SK-N-SH (cell line): ENCODE measurements around the gene SCN8A.

ENCODE experiments used
- FOXJ3 ChIP-seq: sonication (generic); formaldehyde crosslinking; IDR thresholded peaks from 2 replicates; pipeline ENCODE4 v1.5.1; 2020; ENCODE audit warnings: mild to moderate bottlenecking, missing genetic modification reagents
- FOXM1 ChIP-seq: IDR thresholded peaks from 2 replicates; pipeline ENCODE4 v1.4.0; 2012; ENCODE audit warnings: low read depth, mild to moderate bottlenecking
- GABPA ChIP-seq: IDR thresholded peaks from 2 replicates; pipeline ENCODE4 v1.4.0; 2012; ENCODE audit warnings: low read depth, mild to moderate bottlenecking
- NFIC ChIP-seq: IDR thresholded peaks from 2 replicates; pipeline ENCODE4 v1.4.0; 2012; ENCODE audit warnings: borderline replicate concordance
- POLR2AphosphoS5 ChIP-seq: IDR thresholded peaks from 2 replicates; pipeline ENCODE4 v1.6.1; 2012; ENCODE audit warnings: low read depth, low read length
- RAD21 ChIP-seq: IDR thresholded peaks from 2 replicates; pipeline ENCODE4 v1.6.1; 2012; ENCODE audit warnings: mild to moderate bottlenecking, low read length
- RFX5 ChIP-seq: IDR thresholded peaks from 2 replicates; pipeline ENCODE4 v1.6.1; 2012; ENCODE audit warnings: mild to moderate bottlenecking, improper control_type of control experiment, low read length
- SIN3A ChIP-seq: IDR thresholded peaks from 2 replicates; pipeline ENCODE4 v1.6.1; 2012; ENCODE audit warnings: low read depth, mild to moderate bottlenecking, low read length, moderate library complexity, borderline replicate concordance
- SMC3 ChIP-seq: IDR thresholded peaks from 2 replicates; pipeline ENCODE4 v1.6.1; 2012; ENCODE audit warnings: low read depth, low read length, improper control_type of control experiment
- TCF12 ChIP-seq: IDR thresholded peaks from 2 replicates; pipeline ENCODE4 v1.4.0; 2012
- YY1 ChIP-seq: IDR thresholded peaks from 2 replicates; pipeline ENCODE4 v1.4.0; 2012; ENCODE audit warnings: low read depth, mild to moderate bottlenecking
- TF ChIP-seq, protein P1 (sequence below): fragments of 200-600 bp; sonication (generic); IDR thresholded peaks from 2 replicates; pipeline ENCODE4 v1.6.1; 2017; ENCODE audit warnings: antibody characterized with exemption, mild to moderate bottlenecking, moderate library complexity
- TF ChIP-seq, protein P2 (sequence below): IDR thresholded peaks from 2 replicates; pipeline ENCODE4; 2012
- TF ChIP-seq, protein P3 (sequence below): fragments of 150-350 bp; IDR thresholded peaks from 2 replicates; pipeline ENCODE4 v1.6.1; 2016; ENCODE audit warnings: mild to moderate bottlenecking, low read depth, low read length

DNA sequence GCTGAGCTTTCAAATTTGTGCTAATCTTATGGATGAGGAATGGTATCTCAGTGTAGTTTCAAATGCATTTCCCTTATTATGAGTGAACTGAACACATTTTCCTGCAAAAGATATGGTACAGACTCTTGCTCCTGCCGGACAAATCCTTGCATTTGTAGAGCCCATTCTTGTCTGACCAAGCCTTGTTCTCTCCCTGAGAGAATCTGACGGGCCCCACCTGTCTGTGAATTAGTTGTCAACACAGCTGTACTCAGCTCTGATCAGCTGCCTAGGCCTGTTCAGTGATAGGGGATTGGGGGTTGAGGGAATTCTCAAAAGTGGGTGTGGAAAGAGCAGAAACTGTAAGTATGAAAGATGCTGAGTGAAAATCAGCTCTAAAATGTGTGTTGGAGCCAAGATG is 42.8 kb upstream of the SCN8A start:
- TF ChIP-seq, protein P1, sequence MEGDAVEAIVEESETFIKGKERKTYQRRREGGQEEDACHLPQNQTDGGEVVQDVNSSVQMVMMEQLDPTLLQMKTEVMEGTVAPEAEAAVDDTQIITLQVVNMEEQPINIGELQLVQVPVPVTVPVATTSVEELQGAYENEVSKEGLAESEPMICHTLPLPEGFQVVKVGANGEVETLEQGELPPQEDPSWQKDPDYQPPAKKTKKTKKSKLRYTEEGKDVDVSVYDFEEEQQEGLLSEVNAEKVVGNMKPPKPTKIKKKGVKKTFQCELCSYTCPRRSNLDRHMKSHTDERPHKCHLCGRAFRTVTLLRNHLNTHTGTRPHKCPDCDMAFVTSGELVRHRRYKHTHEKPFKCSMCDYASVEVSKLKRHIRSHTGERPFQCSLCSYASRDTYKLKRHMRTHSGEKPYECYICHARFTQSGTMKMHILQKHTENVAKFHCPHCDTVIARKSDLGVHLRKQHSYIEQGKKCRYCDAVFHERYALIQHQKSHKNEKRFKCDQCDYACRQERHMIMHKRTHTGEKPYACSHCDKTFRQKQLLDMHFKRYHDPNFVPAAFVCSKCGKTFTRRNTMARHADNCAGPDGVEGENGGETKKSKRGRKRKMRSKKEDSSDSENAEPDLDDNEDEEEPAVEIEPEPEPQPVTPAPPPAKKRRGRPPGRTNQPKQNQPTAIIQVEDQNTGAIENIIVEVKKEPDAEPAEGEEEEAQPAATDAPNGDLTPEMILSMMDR: no peak
- TF ChIP-seq YY1: no peak
- TF ChIP-seq TCF12: no peak
- no peak for TF ChIP-seq GABPA
- no peak for TF ChIP-seq SIN3A
- no peak for TF ChIP-seq NFIC
- no peak for TF ChIP-seq RFX5
- TF ChIP-seq FOXJ3 (CRISPR knock-in tag): no peak
- TF ChIP-seq, protein P2, sequence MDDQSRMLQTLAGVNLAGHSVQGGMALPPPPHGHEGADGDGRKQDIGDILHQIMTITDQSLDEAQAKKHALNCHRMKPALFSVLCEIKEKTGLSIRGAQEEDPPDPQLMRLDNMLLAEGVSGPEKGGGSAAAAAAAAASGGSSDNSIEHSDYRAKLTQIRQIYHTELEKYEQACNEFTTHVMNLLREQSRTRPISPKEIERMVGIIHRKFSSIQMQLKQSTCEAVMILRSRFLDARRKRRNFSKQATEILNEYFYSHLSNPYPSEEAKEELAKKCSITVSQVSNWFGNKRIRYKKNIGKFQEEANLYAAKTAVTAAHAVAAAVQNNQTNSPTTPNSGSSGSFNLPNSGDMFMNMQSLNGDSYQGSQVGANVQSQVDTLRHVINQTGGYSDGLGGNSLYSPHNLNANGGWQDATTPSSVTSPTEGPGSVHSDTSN: no peak
- no peak for TF ChIP-seq RAD21
- TF ChIP-seq FOXM1: no peak
- no peak for TF ChIP-seq SMC3
- TF ChIP-seq, protein P3, sequence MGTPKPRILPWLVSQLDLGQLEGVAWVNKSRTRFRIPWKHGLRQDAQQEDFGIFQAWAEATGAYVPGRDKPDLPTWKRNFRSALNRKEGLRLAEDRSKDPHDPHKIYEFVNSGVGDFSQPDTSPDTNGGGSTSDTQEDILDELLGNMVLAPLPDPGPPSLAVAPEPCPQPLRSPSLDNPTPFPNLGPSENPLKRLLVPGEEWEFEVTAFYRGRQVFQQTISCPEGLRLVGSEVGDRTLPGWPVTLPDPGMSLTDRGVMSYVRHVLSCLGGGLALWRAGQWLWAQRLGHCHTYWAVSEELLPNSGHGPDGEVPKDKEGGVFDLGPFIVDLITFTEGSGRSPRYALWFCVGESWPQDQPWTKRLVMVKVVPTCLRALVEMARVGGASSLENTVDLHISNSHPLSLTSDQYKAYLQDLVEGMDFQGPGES: no peak
- TF ChIP-seq POLR2AphosphoS5: no peak
